ENCODE results near the gene ELFN2.
"Not testable (repeated sequence)": the region's sequence is repeated elsewhere in the genome, so short reads cannot be mapped to it uniquely, and the experiment has no call there.

Gene ELFN2

GRCh38 chr22:37410174-37411055 is 16.9 kb downstream of the ELFN2 start:
- DNase-seq (ENCODE audit: low read depth in 2 of 2) = no peak

GRCh38 chr22:37409459-37410050 is 17.7 kb downstream of the ELFN2 start:
- DNase-seq (ENCODE audit: low read depth in 2 of 2) = no peak

- DNase-seq (ENCODE audit: low read depth in 2 of 2) = no peak
These were observed 18.2 kb downstream of the ELFN2 start for GRCh38 chr22:37409031-37409430.

GRCh38 chr22:37407856-37408255 is 19.4 kb downstream of the ELFN2 start:
- no peak for DNase-seq (ENCODE audit: low read depth in 2 of 2)

GRCh38 chr22:37406441-37407235 is 20.6 kb downstream of the ELFN2 start:
- DNase-seq (ENCODE audit: low read depth in 2 of 2) = no peak

- DNase-seq (ENCODE audit: low read depth in 2 of 2) = no peak
These were observed 23.2 kb downstream of the ELFN2 start for GRCh38 chr22:37404091-37404490.

GRCh38 chr22:37403267-37403960 is 23.9 kb downstream of the ELFN2 start:
- DNase-seq (ENCODE audit: low read depth in 2 of 2) = no peak

- no peak for DNase-seq (ENCODE audit: low read depth in 2 of 2)
These were observed 25.1 kb downstream of the ELFN2 start for GRCh38 chr22:37402184-37402506.

- no peak for DNase-seq (ENCODE audit: low read depth in 2 of 2)
These were observed 25.7 kb downstream of the ELFN2 start for GRCh38 chr22:37401401-37402183.

- DNase-seq (ENCODE audit: low read depth in 2 of 2) = no peak
These were observed 26.6 kb downstream of the ELFN2 start for GRCh38 chr22:37400719-37401118.

GRCh38 chr22:37399457-37399856 is 27.8 kb downstream of the ELFN2 start:
- DNase-seq (ENCODE audit: low read depth in 2 of 2) = not testable (repeated sequence)

- no peak for DNase-seq (ENCODE audit: low read depth in 2 of 2)
These were observed 30.1 kb downstream of the ELFN2 start for GRCh38 chr22:37397226-37397625.

- no peak for DNase-seq (ENCODE audit: low read depth in 2 of 2)
These were observed 30.7 kb downstream of the ELFN2 start for GRCh38 chr22:37396488-37397084.

- no peak for DNase-seq (ENCODE audit: low read depth in 2 of 2)
These were observed 32.9 kb downstream of the ELFN2 start for GRCh38 chr22:37394341-37394740.

GRCh38 chr22:37393746-37394145 is 33.5 kb downstream of the ELFN2 start:
- DNase-seq (ENCODE audit: low read depth in 2 of 2) = no peak

- no peak for DNase-seq (ENCODE audit: low read depth in 2 of 2)
These were observed 34.5 kb downstream of the ELFN2 start for GRCh38 chr22:37392721-37393328.

GRCh38 chr22:37391702-37392101 is 35.6 kb downstream of the ELFN2 start:
- no peak for DNase-seq (ENCODE audit: low read depth in 2 of 2)

GRCh38 chr22:37390075-37390474 is 37.2 kb downstream of the ELFN2 start:
- DNase-seq (ENCODE audit: low read depth in 2 of 2) = no peak

GRCh38 chr22:37388538-37388937 is 38.7 kb downstream of the ELFN2 start:
- no peak for DNase-seq (ENCODE audit: low read depth in 2 of 2)

- no peak for DNase-seq (ENCODE audit: low read depth in 2 of 2)
These were observed 39.5 kb downstream of the ELFN2 start for GRCh38 chr22:37387793-37388192.

All from stimulated activated CD8-positive, alpha-beta memory T cell treated with anti-CD3 and anti-CD28 coated beads, Interleukin-7, amount 100 ng/mL, for 1 hour (primary cell).